Stimulated activated naive CD8-positive, alpha-beta T cell treated with anti-CD3 and anti-CD28 coated beads, Interleukin-15, Interleukin-2, amounts not matched to agents 100 ng/mL and 50 ng/mL, for 24 hours (primary cell): ENCODE results near the gene CAMTA1.

Experiments used
- H3K27ac Mint-ChIP-seq: one replicate; pipeline ENCODE4 v1.8.0; 2021; ENCODE audit warnings: mild to moderate bottlenecking, mixed read lengths
- H3K27me3 Mint-ChIP-seq: one replicate; pipeline ENCODE4 v1.8.0; 2021; ENCODE audit warnings: mixed read lengths
- H3K36me3 Mint-ChIP-seq: one replicate; pipeline ENCODE4 v1.8.0; 2021; ENCODE audit warnings: low read depth, mixed read lengths
- H3K4me1 Mint-ChIP-seq: one replicate; pipeline ENCODE4 v1.8.0; 2021; ENCODE audit warnings: low read depth, mixed read lengths
- H3K4me3 Mint-ChIP-seq: one replicate; pipeline ENCODE4 v1.8.0; 2021; ENCODE audit warnings: mild to moderate bottlenecking, mixed read lengths
- H3K9me3 Mint-ChIP-seq: one replicate; pipeline ENCODE4 v1.8.0; 2021; ENCODE audit warnings: mixed read lengths

CAMTA1 gene

GRCh38 chr1:7561936-7562728 lies 776.9 kb downstream of the CAMTA1 start:
- no peaks in the 10 kb centered on the region for H3K4me1 Mint-ChIP-seq
- no peaks in the 10 kb centered on the region for H3K9me3 Mint-ChIP-seq
- no peak overlapping the region for H3K27ac Mint-ChIP-seq
- H3K4me3 Mint-ChIP-seq, result no peak overlapping the region
- no peaks in the 10 kb centered on the region for H3K27me3 Mint-ChIP-seq
- no peaks in the 10 kb centered on the region for H3K36me3 Mint-ChIP-seq

- Mint-ChIP-seq H3K27me3 (no peaks in the 10 kb centered on the region), H3K36me3 (no peaks in the 10 kb centered on the region), H3K27ac (no peak overlapping the region), H3K4me3 (no peak overlapping the region), H3K4me1 (no peaks in the 10 kb centered on the region), H3K9me3 (no peaks in the 10 kb centered on the region)
Measured at GRCh38 chr1:7562729-7563605, 777.7 kb downstream of the CAMTA1 start.

- Mint-ChIP-seq H3K4me1 (no peaks in the 10 kb centered on the region), H3K27ac (no peak overlapping the region), H3K4me3 (no peak overlapping the region), H3K27me3 (no peaks in the 10 kb centered on the region), H3K9me3 (no peaks in the 10 kb centered on the region), H3K36me3 (no peaks in the 10 kb centered on the region)
Measured at GRCh38 chr1:7564137-7564536, 778.9 kb downstream of the CAMTA1 start.

GRCh38 chr1:7565099-7565750 lies 780.0 kb downstream of the CAMTA1 start:
- Mint-ChIP-seq H3K4me1 (no peaks in the 10 kb centered on the region), H3K36me3 (no peaks in the 10 kb centered on the region), H3K27ac (no peak overlapping the region), H3K27me3 (no peaks in the 10 kb centered on the region), H3K4me3 (no peak overlapping the region), H3K9me3 (no peaks in the 10 kb centered on the region)

GRCh38 chr1:7566417-7567375 lies 781.4 kb downstream of the CAMTA1 start:
- Mint-ChIP-seq H3K27me3 (no peaks in the 10 kb centered on the region), H3K4me1 (no peaks in the 10 kb centered on the region), H3K4me3 (no peak overlapping the region), H3K9me3 (no peaks in the 10 kb centered on the region), H3K27ac (no peak overlapping the region), H3K36me3 (no peaks in the 10 kb centered on the region)

- no peaks in the 10 kb centered on the region for H3K27me3 Mint-ChIP-seq
- H3K27ac Mint-ChIP-seq, result no peak overlapping the region
- H3K4me1 Mint-ChIP-seq, result no peaks in the 10 kb centered on the region
- H3K36me3 Mint-ChIP-seq, result no peaks in the 10 kb centered on the region
- H3K4me3 Mint-ChIP-seq, result no peak overlapping the region
- H3K9me3 Mint-ChIP-seq, result no peaks in the 10 kb centered on the region
Measured at GRCh38 chr1:7567376-7567775, 782.1 kb downstream of the CAMTA1 start.

- H3K4me1 Mint-ChIP-seq, result no peaks in the 10 kb centered on the region
- no peaks in the 10 kb centered on the region for H3K27me3 Mint-ChIP-seq
- no peak overlapping the region for H3K27ac Mint-ChIP-seq
- H3K36me3 Mint-ChIP-seq, result no peaks in the 10 kb centered on the region
- no peaks in the 10 kb centered on the region for H3K9me3 Mint-ChIP-seq
- H3K4me3 Mint-ChIP-seq, result no peak overlapping the region
Measured at GRCh38 chr1:7568053-7568452, 782.8 kb downstream of the CAMTA1 start.

GRCh38 chr1:7568901-7569524 lies 783.8 kb downstream of the CAMTA1 start:
- Mint-ChIP-seq H3K4me3 (no peak overlapping the region), H3K9me3 (no peaks in the 10 kb centered on the region), H3K27ac (no peak overlapping the region), H3K4me1 (no peaks in the 10 kb centered on the region), H3K36me3 (no peaks in the 10 kb centered on the region), H3K27me3 (no peaks in the 10 kb centered on the region)

GRCh38 chr1:7570311-7570710 lies 785.1 kb downstream of the CAMTA1 start:
- Mint-ChIP-seq H3K36me3 (no peaks in the 10 kb centered on the region), H3K27me3 (peaks cover under 1% of the 10 kb centered on the region), H3K4me1 (no peaks in the 10 kb centered on the region), H3K4me3 (no peak overlapping the region), H3K9me3 (no peaks in the 10 kb centered on the region), H3K27ac (no peak overlapping the region)

GRCh38 chr1:7572654-7573152 lies 787.4 kb downstream of the CAMTA1 start:
- no peaks in the 10 kb centered on the region for H3K9me3 Mint-ChIP-seq
- no peaks in the 10 kb centered on the region for H3K36me3 Mint-ChIP-seq
- H3K27me3 Mint-ChIP-seq, result peaks cover 4% of the 10 kb centered on the region
- no peak overlapping the region for H3K27ac Mint-ChIP-seq
- no peaks in the 10 kb centered on the region for H3K4me1 Mint-ChIP-seq
- no peak overlapping the region for H3K4me3 Mint-ChIP-seq

- no peak overlapping the region for H3K4me3 Mint-ChIP-seq
- no peaks in the 10 kb centered on the region for H3K36me3 Mint-ChIP-seq
- H3K4me1 Mint-ChIP-seq, result no peaks in the 10 kb centered on the region
Measured at GRCh38 chr1:7573481-7573880, 788.2 kb downstream of the CAMTA1 start.

GRCh38 chr1:7574121-7575040 lies 789.1 kb downstream of the CAMTA1 start:
- Mint-ChIP-seq H3K27me3 (peaks cover 4% of the 10 kb centered on the region), H3K4me1 (no peaks in the 10 kb centered on the region), H3K36me3 (no peaks in the 10 kb centered on the region), H3K27ac (no peak overlapping the region), H3K9me3 (no peaks in the 10 kb centered on the region), H3K4me3 (no peak overlapping the region)

More at GRCh38 chr1:7573481-7573880, 788.2 kb downstream of the CAMTA1 start:
- H3K27ac Mint-ChIP-seq, result no peak overlapping the region
- no peaks in the 10 kb centered on the region for H3K9me3 Mint-ChIP-seq
- peaks cover 4% of the 10 kb centered on the region for H3K27me3 Mint-ChIP-seq

- no peaks in the 10 kb centered on the region for H3K9me3 Mint-ChIP-seq
- H3K36me3 Mint-ChIP-seq, result no peaks in the 10 kb centered on the region
- no peak overlapping the region for H3K4me3 Mint-ChIP-seq
- no peak overlapping the region for H3K27ac Mint-ChIP-seq
- H3K27me3 Mint-ChIP-seq, result peaks cover 4% of the 10 kb centered on the region
- no peaks in the 10 kb centered on the region for H3K4me1 Mint-ChIP-seq
Measured at GRCh38 chr1:7575041-7575400, 789.8 kb downstream of the CAMTA1 start.
